WTC11 (cell line): ENCODE measurements around the gene STARD7. TPM values are rescaled to one million over a fixed set of nuclear protein-coding genes. Genes with fewer than 3 reads are reported as not detected.

Experiments used
- ATAC-seq: fragments of 200-7000 bp; cut with Tn5 transposase; 2 replicates; pipeline ENCODE4 v1.10.0; 2021; ENCODE audit warnings: mild to moderate bottlenecking, moderate library complexity
- CTCF ChIA-PET: fragments of 300-600 bp; sonication (Branson Sonifier 250); formaldehyde crosslinking; loops from one replicate; lab custom pipeline; 2021; ENCODE audit warnings: antibody characterized with exemption; lab: Charles Lee
- POLR2A ChIA-PET: fragments of 350-600 bp; sonication (Branson Sonifier 250); formaldehyde crosslinking; loops from one replicate; lab custom pipeline; 2021; ENCODE audit warnings: antibody characterized with exemption; lab: Charles Lee
- DNase-seq: peaks from one replicate; pipeline ENCODE4 v3.0.0; 2021; ENCODE audit warnings: low spot score
- H3K27ac Mint-ChIP-seq: 2 replicates; pipeline ENCODE4 v1.8.0; 2021; ENCODE audit warnings: mixed read lengths
- H3K27me3 Mint-ChIP-seq: 2 replicates; pipeline ENCODE4 v1.8.0; 2021; ENCODE audit warnings: low read depth, mild to moderate bottlenecking, moderate library complexity, mixed read lengths
- H3K36me3 Mint-ChIP-seq: 2 replicates; pipeline ENCODE4 v1.8.0; 2021; ENCODE audit warnings: mixed read lengths
- H3K4me1 Mint-ChIP-seq: 2 replicates; pipeline ENCODE4 v1.8.0; 2022; ENCODE audit warnings: mixed read lengths
- H3K4me3 Mint-ChIP-seq: 2 replicates; pipeline ENCODE4 v1.8.0; 2021; ENCODE audit warnings: mild to moderate bottlenecking, moderate library complexity, mixed read lengths
- H3K9me3 Mint-ChIP-seq: 2 replicates; pipeline ENCODE4 v1.8.0; 2021; ENCODE audit warnings: mixed read lengths
- ATF6 ChIP-seq: sonication (generic); formaldehyde crosslinking; IDR thresholded peaks from 2 replicates; pipeline ENCODE4 v1.8.1; 2023; ENCODE audit warnings: mild to moderate bottlenecking, missing genetic modification reagents
- CBFB ChIP-seq: sonication (generic); formaldehyde crosslinking; IDR thresholded peaks from 2 replicates; pipeline ENCODE4 v1.8.1; 2022; ENCODE audit warnings: mild to moderate bottlenecking, low read depth, missing genetic modification reagents
- CREM ChIP-seq: sonication (generic); formaldehyde crosslinking; IDR thresholded peaks from 2 replicates; pipeline ENCODE4 v1.8.1; 2022; ENCODE audit warnings: mild to moderate bottlenecking, missing genetic modification reagents, moderate library complexity
- E2F1 ChIP-seq: sonication (generic); formaldehyde crosslinking; IDR thresholded peaks from 2 replicates; pipeline ENCODE4 v1.8.0; 2022; ENCODE audit warnings: mild to moderate bottlenecking, missing genetic modification reagents
- FOXJ3 ChIP-seq: sonication (generic); formaldehyde crosslinking; IDR thresholded peaks from 2 replicates; pipeline ENCODE4 v1.9.0; 2021; ENCODE audit warnings: missing genetic modification reagents, mild to moderate bottlenecking, borderline replicate concordance
- FOXP1 ChIP-seq: sonication (generic); formaldehyde crosslinking; IDR thresholded peaks from 2 replicates; pipeline ENCODE4 v1.8.0; 2022; ENCODE audit warnings: missing genetic modification reagents, mild to moderate bottlenecking, moderate library complexity, borderline replicate concordance
- IRF2 ChIP-seq: sonication (generic); formaldehyde crosslinking; IDR thresholded peaks from 2 replicates; pipeline ENCODE4 v1.8.0; 2022; ENCODE audit warnings: low read depth, missing genetic modification reagents, borderline replicate concordance
- KAT7 ChIP-seq: sonication (generic); formaldehyde crosslinking; IDR thresholded peaks from 2 replicates; pipeline ENCODE4 v1.8.1; 2023; ENCODE audit warnings: missing genetic modification reagents, mild to moderate bottlenecking, borderline replicate concordance
- MAX ChIP-seq: sonication (generic); formaldehyde crosslinking; IDR thresholded peaks from 2 replicates; pipeline ENCODE4 v1.8.0; 2022; ENCODE audit warnings: mild to moderate bottlenecking, missing genetic modification reagents
- NR1H2 ChIP-seq: sonication (generic); formaldehyde crosslinking; IDR thresholded peaks from 2 replicates; pipeline ENCODE4 v1.9.0; 2021; ENCODE audit warnings: mild to moderate bottlenecking, moderate library complexity, missing genetic modification reagents
- NR2C2 ChIP-seq: sonication (generic); formaldehyde crosslinking; IDR thresholded peaks from 2 replicates; pipeline ENCODE4 v1.8.0; 2022; ENCODE audit warnings: mild to moderate bottlenecking, missing genetic modification reagents
- NR3C1 ChIP-seq: sonication (generic); formaldehyde crosslinking; conservative IDR thresholded peaks from 2 replicates; pipeline ENCODE4 v1.8.1; 2023; ENCODE audit warnings: low read depth, mild to moderate bottlenecking, missing genetic modification reagents
- PREB ChIP-seq: sonication (generic); formaldehyde crosslinking; IDR thresholded peaks from 2 replicates; pipeline ENCODE4 v1.8.1; 2022; ENCODE audit warnings: mild to moderate bottlenecking, missing genetic modification reagents, moderate library complexity, borderline replicate concordance
- STAT6 ChIP-seq: sonication (generic); formaldehyde crosslinking; conservative IDR thresholded peaks from 2 replicates; pipeline ENCODE4 v1.8.1; 2023; ENCODE audit warnings: mild to moderate bottlenecking, low read depth, missing genetic modification reagents, moderate library complexity
- TEAD1 ChIP-seq: sonication (generic); formaldehyde crosslinking; IDR thresholded peaks from 2 replicates; pipeline ENCODE4 v1.8.0; 2022; ENCODE audit warnings: mild to moderate bottlenecking, missing genetic modification reagents
- TP53 ChIP-seq: sonication (generic); formaldehyde crosslinking; IDR thresholded peaks from 2 replicates; pipeline ENCODE4 v1.8.1; 2023; ENCODE audit warnings: mild to moderate bottlenecking, missing genetic modification reagents
- USF2 ChIP-seq: sonication (generic); formaldehyde crosslinking; IDR thresholded peaks from 2 replicates; pipeline ENCODE4 v1.8.1; 2023; ENCODE audit warnings: mild to moderate bottlenecking, missing genetic modification reagents, moderate library complexity
- ZNF219 ChIP-seq: sonication (generic); formaldehyde crosslinking; IDR thresholded peaks from 2 replicates; pipeline ENCODE4 v1.8.0; 2023; ENCODE audit warnings: missing genetic modification reagents, mild to moderate bottlenecking, borderline replicate concordance
- ZNF263 ChIP-seq: sonication (generic); formaldehyde crosslinking; IDR thresholded peaks from 2 replicates; pipeline ENCODE4 v1.8.1; 2022; ENCODE audit warnings: low read depth, mild to moderate bottlenecking, moderate library complexity, missing genetic modification reagents
- total RNA-seq: library from RNA; stranded (reverse); gene quantifications from 3 replicates; pipeline ENCODE4 v1.2.3, GENCODE V29; 2021

The STARD7 gene
- total RNA-seq, 1 experiment from 2014 or later: 217 TPM

GRCh38 chr2:96171831-96172230, 36.8 kb downstream of the STARD7 start:
- ChIA-PET CTCF (no interaction called here), POLR2A (no interaction called here)
- Mint-ChIP-seq H3K4me1 (peaks cover 7% of the 10 kb centered on the region), H3K27me3 (no peaks in the 10 kb centered on the region), H3K27ac (no peak overlapping the region), H3K9me3 (peaks cover 18% of the 10 kb centered on the region), H3K36me3 (no peaks in the 10 kb centered on the region), H3K4me3 (no peak overlapping the region)
- TF ChIP-seq ZNF219 (CRISPR knock-in tag) (no peak), NR1H2 (CRISPR knock-in tag) (no peak), PREB (CRISPR knock-in tag) (no peak), NR3C1 (CRISPR knock-in tag) (no peak), ZNF263 (CRISPR knock-in tag) (no peak), ATF6 (CRISPR knock-in tag) (no peak), IRF2 (no peak), TP53 (no peak), USF2 (no peak), E2F1 (CRISPR knock-in tag) (no peak)
- no peak for DNase-seq
- ATAC-seq: no peak

GRCh38 chr2:96170626-96171025, 38.0 kb downstream of the STARD7 start:
- peaks cover 7% of the 10 kb centered on the region for H3K4me1 Mint-ChIP-seq
- no peaks in the 10 kb centered on the region for H3K27me3 Mint-ChIP-seq
- POLR2A ChIA-PET: no interaction called here
- CTCF ChIA-PET: no interaction called here
- peaks cover 18% of the 10 kb centered on the region for H3K9me3 Mint-ChIP-seq
- ATAC-seq (no peak), DNase-seq (no peak)
- H3K27ac Mint-ChIP-seq: no peak overlapping the region
- no peak for TF ChIP-seq STAT6 (CRISPR knock-in tag)
- no peak for TF ChIP-seq KAT7 (CRISPR knock-in tag)
- TF ChIP-seq MAX: no peak
- no peak for TF ChIP-seq CBFB (CRISPR knock-in tag)
- TF ChIP-seq TEAD1 (CRISPR knock-in tag): no peak
- TF ChIP-seq NR2C2 (CRISPR knock-in tag): no peak
- no peak for TF ChIP-seq FOXP1 (CRISPR knock-in tag)
- TF ChIP-seq FOXJ3 (CRISPR knock-in tag): no peak
- no peak for TF ChIP-seq CREM (CRISPR knock-in tag)
- no peak overlapping the region for H3K4me3 Mint-ChIP-seq
- H3K36me3 Mint-ChIP-seq: no peaks in the 10 kb centered on the region
